Measurements from ENCODE around the gene ZNF618. TPM values are rescaled to one million over a fixed set of nuclear protein-coding genes. Genes with fewer than 3 reads are reported as not detected.

Gene ZNF618
- total RNA-seq, 1 donor from 2014 or later = 1.9 TPM

GRCh38 chr9:113946496-113947115 lies 70.5 kb downstream of the ZNF618 start:
- H3K36me3 ChIP-seq = no peaks in the 10 kb centered on the region
- DNase-seq = no peak
- intact Hi-C loops (cut with micrococcal nuclease) = no loop called here
- no peak overlapping the region for H3K27ac ChIP-seq (replicated peaks)
- H3K4me3 ChIP-seq = no peak overlapping the region
- H3K27me3 ChIP-seq (ENCODE audit: low read depth) = no peaks in the 10 kb centered on the region
- TF ChIP-seq, protein P1, sequence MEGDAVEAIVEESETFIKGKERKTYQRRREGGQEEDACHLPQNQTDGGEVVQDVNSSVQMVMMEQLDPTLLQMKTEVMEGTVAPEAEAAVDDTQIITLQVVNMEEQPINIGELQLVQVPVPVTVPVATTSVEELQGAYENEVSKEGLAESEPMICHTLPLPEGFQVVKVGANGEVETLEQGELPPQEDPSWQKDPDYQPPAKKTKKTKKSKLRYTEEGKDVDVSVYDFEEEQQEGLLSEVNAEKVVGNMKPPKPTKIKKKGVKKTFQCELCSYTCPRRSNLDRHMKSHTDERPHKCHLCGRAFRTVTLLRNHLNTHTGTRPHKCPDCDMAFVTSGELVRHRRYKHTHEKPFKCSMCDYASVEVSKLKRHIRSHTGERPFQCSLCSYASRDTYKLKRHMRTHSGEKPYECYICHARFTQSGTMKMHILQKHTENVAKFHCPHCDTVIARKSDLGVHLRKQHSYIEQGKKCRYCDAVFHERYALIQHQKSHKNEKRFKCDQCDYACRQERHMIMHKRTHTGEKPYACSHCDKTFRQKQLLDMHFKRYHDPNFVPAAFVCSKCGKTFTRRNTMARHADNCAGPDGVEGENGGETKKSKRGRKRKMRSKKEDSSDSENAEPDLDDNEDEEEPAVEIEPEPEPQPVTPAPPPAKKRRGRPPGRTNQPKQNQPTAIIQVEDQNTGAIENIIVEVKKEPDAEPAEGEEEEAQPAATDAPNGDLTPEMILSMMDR (IDR thresholded peaks at IDR 0.05; ENCODE audit: borderline replicate concordance) = no peak
- no peaks in the 10 kb centered on the region for H3K9me3 ChIP-seq (replicated peaks)
- no peaks in the 10 kb centered on the region for H3K4me1 ChIP-seq

GRCh38 chr9:113947941-113948340 lies 71.8 kb downstream of the ZNF618 start:
- intact Hi-C loops (cut with micrococcal nuclease) = no loop called here
- H3K27ac ChIP-seq (replicated peaks) = no peak overlapping the region
- TF ChIP-seq, protein P1 (IDR thresholded peaks at IDR 0.05; ENCODE audit: borderline replicate concordance) = no peak
- no peaks in the 10 kb centered on the region for H3K27me3 ChIP-seq (ENCODE audit: low read depth)
- H3K4me3 ChIP-seq = no peak overlapping the region
- no peaks in the 10 kb centered on the region for H3K36me3 ChIP-seq
- no peak for DNase-seq
- H3K9me3 ChIP-seq (replicated peaks) = no peaks in the 10 kb centered on the region
- H3K4me1 ChIP-seq = no peaks in the 10 kb centered on the region

DNA sequence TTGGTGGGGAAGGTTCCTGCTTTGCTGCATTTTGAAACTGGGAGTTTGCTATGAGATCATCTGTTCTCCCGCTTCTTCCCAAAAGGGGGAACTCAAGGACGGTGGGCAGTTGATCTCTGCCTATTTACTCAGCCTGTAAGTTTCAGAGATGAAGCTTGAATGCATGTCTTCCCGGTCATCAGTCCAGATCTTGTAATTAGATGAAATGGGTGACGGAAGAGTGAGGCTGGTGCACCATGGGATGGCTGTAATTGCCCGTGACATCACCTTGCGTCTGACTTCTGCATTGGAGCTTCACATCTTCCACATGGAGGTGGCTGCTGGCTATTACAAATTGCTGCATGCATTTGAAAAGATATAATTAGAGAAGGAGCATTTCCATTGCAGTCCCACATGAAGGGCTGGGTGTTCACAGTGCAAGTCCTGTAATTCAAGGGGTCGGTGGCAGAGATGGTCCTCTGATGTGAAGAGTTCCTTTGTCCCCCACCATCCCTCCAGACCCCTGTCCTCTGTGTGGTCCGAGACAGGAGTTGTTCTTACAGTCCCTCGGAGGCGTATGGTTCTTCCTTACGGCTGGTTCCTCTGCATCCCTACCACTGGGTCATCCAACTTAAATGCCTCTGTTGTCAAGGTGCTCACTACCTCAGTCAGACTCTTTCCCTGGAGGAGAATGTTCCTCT lies 72.9 kb downstream of the ZNF618 start:
- TF ChIP-seq, protein P1 (IDR thresholded peaks at IDR 0.05; ENCODE audit: borderline replicate concordance) = no peak
- H3K27ac ChIP-seq (replicated peaks) = no peak overlapping the region
- no peaks in the 10 kb centered on the region for H3K9me3 ChIP-seq (replicated peaks)
- DNase-seq = no peak
- no peaks in the 10 kb centered on the region for H3K27me3 ChIP-seq (ENCODE audit: low read depth)
- H3K4me3 ChIP-seq = no peak overlapping the region
- peaks cover 2% of the 10 kb centered on the region for H3K4me1 ChIP-seq
- intact Hi-C loops (cut with micrococcal nuclease) = no loop called here
- no peaks in the 10 kb centered on the region for H3K36me3 ChIP-seq

DNA sequence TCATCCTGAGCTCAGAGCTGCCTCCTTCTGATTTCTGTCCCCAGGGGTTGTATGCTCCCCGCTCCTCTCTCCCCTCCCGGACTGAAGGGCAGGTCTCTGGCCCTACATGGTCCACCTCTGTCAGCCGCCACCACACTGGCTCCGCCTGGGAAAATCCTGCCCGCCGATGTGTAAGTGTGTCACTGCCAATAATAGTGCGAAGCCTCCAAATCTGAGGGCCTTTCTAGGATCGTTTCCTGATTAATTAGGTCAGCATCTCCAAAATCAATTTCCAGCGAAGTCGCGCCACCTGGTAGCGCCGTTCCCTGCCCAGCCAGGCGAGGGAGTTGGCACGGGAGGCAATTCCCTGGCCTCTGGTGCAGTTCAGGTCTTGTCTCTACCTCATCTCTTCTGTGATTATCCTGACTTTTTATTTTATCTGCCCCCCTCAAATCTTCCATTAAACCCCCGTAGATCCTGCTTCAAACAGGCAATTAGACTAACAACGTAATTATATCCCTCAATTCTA lies 73.5 kb downstream of the ZNF618 start:
- H3K27ac ChIP-seq (replicated peaks) = no peak overlapping the region
- no peak for DNase-seq
- TF ChIP-seq, protein P1 (IDR thresholded peaks at IDR 0.05; ENCODE audit: borderline replicate concordance) = no peak
- H3K27me3 ChIP-seq (ENCODE audit: low read depth) = no peaks in the 10 kb centered on the region
- no peak overlapping the region for H3K4me3 ChIP-seq
- H3K4me1 ChIP-seq = peaks cover 6% of the 10 kb centered on the region
- no peaks in the 10 kb centered on the region for H3K9me3 ChIP-seq (replicated peaks)
- no peaks in the 10 kb centered on the region for H3K36me3 ChIP-seq
- intact Hi-C loops (cut with micrococcal nuclease) = no loop called here

DNA sequence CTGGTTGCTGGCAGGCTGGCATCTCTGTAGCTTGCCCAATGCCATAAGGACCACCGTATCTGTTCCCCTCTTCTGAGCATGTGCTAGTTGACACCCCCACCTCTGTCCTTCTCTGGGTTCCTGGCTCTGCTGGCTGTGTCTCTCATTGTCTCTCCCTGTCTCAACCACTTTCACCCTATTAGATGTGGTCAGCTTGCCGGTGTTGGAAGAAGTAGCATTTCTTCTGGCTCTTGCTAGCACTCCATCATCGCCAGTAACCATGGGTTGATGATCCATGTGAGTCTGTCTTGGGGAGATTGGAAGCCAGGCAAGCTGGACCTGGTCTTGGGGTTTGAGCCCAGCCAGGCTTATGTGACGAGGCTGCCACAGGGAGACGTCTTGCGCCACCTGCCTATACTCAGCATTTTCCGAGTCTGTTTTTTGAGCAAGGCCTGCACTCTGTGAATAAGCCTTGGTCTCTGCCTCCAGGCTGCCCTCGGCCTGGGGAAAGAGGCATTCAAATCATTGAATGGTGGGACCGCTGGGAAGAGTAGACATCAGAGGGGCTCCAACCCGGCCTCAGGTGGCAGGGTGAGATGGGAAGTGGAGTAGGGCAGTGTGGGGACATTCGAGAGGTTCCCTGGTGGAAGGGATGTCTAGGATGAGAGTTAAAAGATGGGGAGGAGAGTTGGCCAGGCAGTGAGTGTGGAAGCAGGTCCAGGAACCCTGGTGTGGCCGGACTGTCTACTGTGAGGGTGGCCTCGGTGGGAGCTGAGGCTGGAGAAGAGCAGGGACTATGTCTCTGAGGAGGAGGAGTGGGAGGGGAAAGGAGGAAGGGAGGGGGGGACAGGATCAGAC lies 74.3 kb downstream of the ZNF618 start:
- H3K36me3 ChIP-seq = no peaks in the 10 kb centered on the region
- H3K4me1 ChIP-seq = peaks cover 14% of the 10 kb centered on the region
- no peaks in the 10 kb centered on the region for H3K27me3 ChIP-seq (ENCODE audit: low read depth)
- H3K4me3 ChIP-seq = no peak overlapping the region
- no peak for DNase-seq
- intact Hi-C loops (cut with micrococcal nuclease) = no loop called here
- no peak overlapping the region for H3K27ac ChIP-seq (replicated peaks)
- no peaks in the 10 kb centered on the region for H3K9me3 ChIP-seq (replicated peaks)
- TF ChIP-seq, protein P1 (IDR thresholded peaks at IDR 0.05; ENCODE audit: borderline replicate concordance) = no peak
